ENCODE measurements around the gene SIGLEC12. TPM values are rescaled to one million over a fixed set of nuclear protein-coding genes. Genes with fewer than 3 reads are reported as not detected.

The SIGLEC12 gene
- total RNA-seq, 4 donors from 2014 or later, result 0.41 to 0.48 TPM; not detected in 2

GRCh38 chr19:51535535-51535934 is 33.9 kb upstream of the SIGLEC12 start:
- peaks cover 33% of the 10 kb centered on the region for H3K27me3 ChIP-seq
- no peak overlapping the region for H3K27ac ChIP-seq
- no peak for DNase-seq
- no peaks in the 10 kb centered on the region for H3K4me1 ChIP-seq
- no peak for TF ChIP-seq CTCF (IDR thresholded peaks at IDR 0.05)
- TF ChIP-seq EP300 (IDR thresholded peaks at IDR 0.05; ENCODE audit: low read depth), result no peak
- TF ChIP-seq POLR2A (IDR thresholded peaks at IDR 0.05), result no peak
- no peak for TF ChIP-seq POLR2AphosphoS5 (IDR thresholded peaks at IDR 0.05)
- no peaks in the 10 kb centered on the region for H3K36me3 ChIP-seq
- intact Hi-C loops (cut with DNase I; ENCODE audit: low total_unique reads) (no loop called here), in situ Hi-C loops (cut with MboI; ENCODE audit: low pct_ligation_motif_present in 1 of 4, low pct_unique_long_range_greater_than_20kb in 1 of 4, low sequenced_read_pairs in 3 of 4) (no loop called here)
- no peaks in the 10 kb centered on the region for H3K9me3 ChIP-seq
- no peak overlapping the region for H3K4me3 ChIP-seq
- WGBS, 2 donors (ENCODE audit: low coverage in 1 of 2), result 71% methylated on average over 1 of the region's 1 CpG; no CpG with 5 or more reads in 1 of the 2 donors

GRCh38 chr19:51531349-51532315 is 30.0 kb upstream of the SIGLEC12 start, which contains the start of gene SIGLEC6:
Gene SIGLEC6 (minus strand): TSS chr19:51531670. CDS start chr19:51531648, 22 bp downstream.
- no peaks in the 10 kb centered on the region for H3K4me1 ChIP-seq
- no peaks in the 10 kb centered on the region for H3K36me3 ChIP-seq
- peak; percentile 51 for DNase-seq
- no peaks in the 10 kb centered on the region for H3K9me3 ChIP-seq
- in situ Hi-C loops (cut with MboI; ENCODE audit: low pct_ligation_motif_present in 1 of 4, low pct_unique_long_range_greater_than_20kb in 1 of 4, low sequenced_read_pairs in 3 of 4) (no loop called here), intact Hi-C loops (cut with DNase I; ENCODE audit: low total_unique reads) (no loop called here)
- H3K27me3 ChIP-seq, result peaks cover 10% of the 10 kb centered on the region
- no peak within 1 kb of the TSS for H3K27ac ChIP-seq
- TF ChIP-seq EP300 (IDR thresholded peaks at IDR 0.05; ENCODE audit: low read depth) (no peak), POLR2AphosphoS5 (IDR thresholded peaks at IDR 0.05) (no peak), POLR2A (IDR thresholded peaks at IDR 0.05) (no peak), CTCF (IDR thresholded peaks at IDR 0.05) (no peak)
- 5 to 32% methylated on average over 8 to 25 of the region's 25 CpGs for WGBS, 2 donors (ENCODE audit: low coverage in 1 of 2)
- no peak within 1 kb of the TSS for H3K4me3 ChIP-seq

GRCh38 chr19:51530616-51531015 is 29.0 kb upstream of the SIGLEC12 start:
- Histone ChIP-seq H3K9me3 (no peaks in the 10 kb centered on the region), H3K4me1 (no peaks in the 10 kb centered on the region), H3K4me3 (no peak overlapping the region), H3K27me3 (peaks cover 10% of the 10 kb centered on the region), H3K36me3 (no peaks in the 10 kb centered on the region), H3K27ac (no peak overlapping the region)
- WGBS, 2 donors (ENCODE audit: low coverage in 1 of 2), result 62% methylated on average over 8 of the region's 8 CpGs; no CpG with 5 or more reads in 1 of the 2 donors
- in situ Hi-C loops (cut with MboI; ENCODE audit: low pct_ligation_motif_present in 1 of 4, low pct_unique_long_range_greater_than_20kb in 1 of 4, low sequenced_read_pairs in 3 of 4), result no loop called here
- TF ChIP-seq CTCF (IDR thresholded peaks at IDR 0.05), result no peak
- no peak for TF ChIP-seq POLR2AphosphoS5 (IDR thresholded peaks at IDR 0.05)
- no peak for TF ChIP-seq POLR2A (IDR thresholded peaks at IDR 0.05)
- TF ChIP-seq EP300 (IDR thresholded peaks at IDR 0.05; ENCODE audit: low read depth), result no peak
- intact Hi-C loops (cut with DNase I; ENCODE audit: low total_unique reads), result no loop called here
- DNase-seq, result no peak

- Histone ChIP-seq H3K9me3 (no peaks in the 10 kb centered on the region), H3K4me1 (no peaks in the 10 kb centered on the region), H3K27me3 (peaks cover 10% of the 10 kb centered on the region), H3K4me3 (no peak overlapping the region), H3K36me3 (no peaks in the 10 kb centered on the region), H3K27ac (no peak overlapping the region)
- DNase-seq, result no peak
- 83% methylated on average over 2 of the region's 2 CpGs; no CpG with 5 or more reads in 1 of the 2 donors for WGBS, 2 donors (ENCODE audit: low coverage in 1 of 2)
- in situ Hi-C loops (cut with MboI; ENCODE audit: low pct_ligation_motif_present in 1 of 4, low pct_unique_long_range_greater_than_20kb in 1 of 4, low sequenced_read_pairs in 3 of 4), result no loop called here
- intact Hi-C loops (cut with DNase I; ENCODE audit: low total_unique reads), result no loop called here
- TF ChIP-seq CTCF (IDR thresholded peaks at IDR 0.05) (no peak), POLR2A (IDR thresholded peaks at IDR 0.05) (no peak), POLR2AphosphoS5 (IDR thresholded peaks at IDR 0.05) (no peak), EP300 (IDR thresholded peaks at IDR 0.05; ENCODE audit: low read depth) (no peak)
Observed at GRCh38 chr19:51529301-51529700, 27.7 kb upstream of the SIGLEC12 start.
